Measurements from ENCODE around the gene FGD4.
"Not testable (repeated sequence)": the region's sequence is repeated elsewhere in the genome, so short reads cannot be mapped to it uniquely, and the experiment has no call there.

The FGD4 gene

GRCh38 chr12:32522331-32523221, 123.2 kb downstream of the FGD4 start:
- no peak for DNase-seq (ENCODE audit: low spot score)

DNA sequence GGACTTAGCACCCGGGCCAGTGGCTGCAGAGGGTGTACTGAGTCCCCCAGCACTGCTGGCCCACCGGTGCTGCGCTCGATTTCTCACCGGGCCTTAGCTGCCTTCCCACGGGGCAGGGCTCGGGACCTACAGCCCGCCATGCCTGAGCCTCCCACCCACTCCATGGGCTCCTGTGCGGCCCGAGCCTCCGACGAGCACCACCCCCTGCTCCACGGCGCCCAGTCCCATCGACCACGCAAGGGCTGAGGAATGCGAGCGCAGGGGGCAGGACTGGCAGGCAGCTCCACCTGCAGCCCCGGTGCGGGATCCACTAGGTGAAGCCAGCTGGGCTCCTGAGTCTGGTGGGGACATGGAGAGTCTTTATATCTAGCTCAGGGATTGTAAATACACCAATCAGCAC, 126.4 kb downstream of the FGD4 start:
- DNase-seq (ENCODE audit: low spot score), result not testable (repeated sequence)

DNA sequence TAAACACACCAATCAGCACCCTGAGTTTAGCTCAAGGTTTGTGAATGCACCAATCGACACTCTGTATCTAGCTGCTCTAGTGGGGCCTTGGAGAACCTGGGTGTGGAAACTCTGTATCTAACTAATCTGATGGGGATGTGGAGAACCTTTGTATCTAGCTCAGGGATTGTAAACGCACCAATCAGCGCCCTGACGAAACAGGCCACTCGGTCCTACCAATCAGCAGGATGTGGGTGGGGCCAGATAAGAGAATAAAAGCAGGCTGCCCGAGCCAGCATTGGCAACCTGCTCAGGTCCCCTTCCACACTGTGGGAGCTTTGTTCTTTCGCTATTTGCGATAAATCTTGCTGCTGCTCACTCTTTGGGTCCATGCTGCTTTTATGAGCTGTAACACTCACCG, 127.0 kb downstream of the FGD4 start:
- not testable (repeated sequence) for DNase-seq (ENCODE audit: low spot score)

- DNase-seq (ENCODE audit: low spot score), result no peak
Observed at GRCh38 chr12:32532422-32532821, 133.1 kb downstream of the FGD4 start.

- no peak for DNase-seq (ENCODE audit: low spot score)
Observed at GRCh38 chr12:32532951-32533350, 133.6 kb downstream of the FGD4 start.

DNA sequence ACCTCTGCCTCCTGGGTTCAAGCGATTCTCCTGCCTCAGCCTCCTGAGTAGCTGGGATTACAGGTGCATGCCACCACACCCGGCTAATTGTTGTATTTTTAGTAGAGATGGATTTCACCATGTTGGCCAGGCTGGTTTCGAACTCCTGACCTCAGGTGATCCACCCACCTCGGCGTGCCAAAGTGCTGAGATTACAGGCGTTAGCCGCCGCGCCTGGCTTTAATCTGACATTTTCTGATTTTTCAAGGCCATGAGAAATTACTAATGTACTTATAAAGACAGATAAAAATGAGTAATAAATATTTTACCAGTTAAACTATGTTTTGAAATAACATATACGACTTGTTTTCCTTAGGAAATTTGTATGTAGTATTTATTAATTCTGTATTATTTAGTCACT, 134.1 kb downstream of the FGD4 start:
- not testable (repeated sequence) for DNase-seq (ENCODE audit: low spot score)

DNA sequence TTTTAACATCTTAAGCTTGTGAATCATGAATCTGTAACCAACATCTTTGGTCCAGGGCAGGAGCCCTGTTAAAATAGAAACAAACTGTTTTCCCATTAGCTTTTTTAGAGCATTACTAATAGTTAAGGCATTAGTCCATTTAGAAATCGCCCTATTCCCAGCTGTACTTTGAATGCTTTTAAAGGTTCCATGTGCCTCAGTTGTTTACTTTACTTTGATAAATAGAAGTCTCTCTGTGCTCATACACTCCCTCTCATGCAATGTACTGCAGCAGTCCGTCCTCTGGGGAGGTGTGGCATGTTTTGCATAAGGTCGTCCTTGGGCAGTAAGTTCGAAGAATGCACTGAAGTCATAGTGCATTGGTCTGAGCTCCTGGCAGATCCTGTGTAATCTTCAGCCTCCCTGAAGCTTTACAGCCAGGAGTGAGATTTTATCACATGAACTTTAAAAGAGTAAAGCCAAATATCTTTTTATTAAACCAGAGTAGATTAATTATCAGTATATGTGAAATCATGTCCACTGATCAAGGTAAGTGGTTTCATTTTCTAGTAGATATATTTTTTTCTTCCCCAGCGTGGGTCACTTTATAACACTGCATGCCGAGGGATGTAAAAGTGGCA, 134.7 kb downstream of the FGD4 start:
- DNase-seq (ENCODE audit: low spot score), result no peak

GRCh38 chr12:32534698-32535097, 135.3 kb downstream of the FGD4 start:
- DNase-seq (ENCODE audit: low spot score), result no peak

DNA sequence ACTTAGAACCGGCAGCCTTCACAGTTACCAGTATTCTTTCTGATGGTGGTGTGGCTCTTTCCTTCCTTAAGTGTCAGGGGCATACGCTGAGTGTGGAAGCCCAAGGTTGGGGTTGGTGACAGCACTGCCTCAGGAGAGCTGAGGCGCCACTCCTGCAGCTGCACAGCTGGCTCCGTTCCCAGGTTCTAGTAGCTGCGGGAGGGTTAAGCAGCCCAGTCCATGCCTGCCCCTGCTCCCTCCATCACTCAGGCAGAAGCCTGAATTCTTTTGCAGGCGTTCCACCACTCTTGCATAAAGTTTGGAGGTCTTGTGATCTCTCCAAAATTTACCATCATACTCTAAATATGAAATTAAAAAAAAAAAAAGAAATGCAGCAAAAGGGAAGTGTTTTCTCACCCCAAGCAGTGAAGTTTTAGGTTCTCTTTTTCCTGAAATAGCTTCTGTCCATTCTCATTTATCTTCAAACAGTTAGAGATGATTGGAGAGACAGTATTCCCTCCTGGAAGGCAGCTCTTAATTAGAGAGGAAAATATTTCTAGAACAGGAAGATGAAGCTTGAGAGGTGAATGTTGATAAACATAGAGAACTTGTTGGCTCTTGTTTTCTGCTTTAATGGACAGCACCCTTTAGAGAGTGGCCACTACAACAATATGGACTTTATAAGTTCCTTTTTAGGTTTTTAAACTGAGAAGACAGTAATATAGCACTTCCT, 136.1 kb downstream of the FGD4 start:
- no peak for DNase-seq (ENCODE audit: low spot score)

DNA sequence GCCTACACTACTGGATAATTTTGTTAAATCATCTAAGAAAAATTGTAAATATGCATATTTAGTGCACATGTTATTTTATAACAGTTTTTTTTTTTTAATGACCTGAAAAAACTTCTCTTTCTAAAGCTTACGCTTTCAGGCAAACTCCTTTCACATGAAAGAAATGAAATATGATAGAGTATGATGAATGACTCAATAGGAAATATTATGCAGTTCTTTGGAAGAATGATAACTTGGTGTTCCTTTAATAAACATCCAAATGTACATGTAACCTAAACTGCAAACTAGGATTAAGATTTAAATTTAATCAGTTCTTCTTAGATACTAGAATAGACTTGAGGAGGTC, 136.6 kb downstream of the FGD4 start:
- no peak for DNase-seq (ENCODE audit: low spot score)

- no peak for DNase-seq (ENCODE audit: low spot score)
Observed at GRCh38 chr12:32541754-32542374, 142.5 kb downstream of the FGD4 start.

DNA sequence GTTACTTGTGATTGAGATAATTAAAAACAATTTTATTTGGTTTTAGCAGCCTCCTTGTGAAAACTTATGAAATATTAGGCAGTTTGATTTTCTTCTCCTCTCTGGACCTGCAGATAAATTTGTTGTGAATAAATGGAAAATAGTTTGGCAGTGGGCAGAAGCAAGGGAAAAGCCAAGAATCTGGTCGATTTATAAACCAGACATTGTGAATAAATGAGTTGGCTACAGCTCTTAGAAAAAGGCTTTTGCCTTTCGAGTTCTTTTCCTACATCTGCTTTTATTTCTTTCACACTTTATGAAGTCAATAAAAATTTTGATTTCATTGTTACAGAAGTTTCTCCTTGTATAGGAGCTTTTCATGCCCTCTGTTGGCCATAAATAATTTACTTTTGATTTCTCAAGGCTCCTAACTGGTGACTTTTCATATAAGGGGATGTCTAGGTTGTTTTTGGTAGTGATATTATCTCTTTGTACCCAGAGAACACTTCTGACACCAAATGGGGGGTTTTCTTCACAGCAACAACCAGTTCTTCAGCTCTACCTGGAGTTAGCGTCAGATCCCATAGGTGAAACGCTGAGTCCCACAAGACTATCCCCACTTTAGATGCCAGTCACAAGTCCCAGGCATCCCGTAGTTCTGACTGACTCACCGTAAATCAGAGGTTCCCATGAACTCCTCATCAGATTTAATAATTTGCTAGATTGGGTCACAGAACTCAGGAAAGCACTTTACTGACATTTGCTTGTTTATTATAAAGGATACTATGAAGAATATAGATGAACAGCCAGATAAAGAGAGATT, 143.3 kb downstream of the FGD4 start:
- no peak for DNase-seq (ENCODE audit: low spot score)

- no peak for DNase-seq (ENCODE audit: low spot score)
Observed at GRCh38 chr12:32544893-32545292, 145.5 kb downstream of the FGD4 start.

DNA sequence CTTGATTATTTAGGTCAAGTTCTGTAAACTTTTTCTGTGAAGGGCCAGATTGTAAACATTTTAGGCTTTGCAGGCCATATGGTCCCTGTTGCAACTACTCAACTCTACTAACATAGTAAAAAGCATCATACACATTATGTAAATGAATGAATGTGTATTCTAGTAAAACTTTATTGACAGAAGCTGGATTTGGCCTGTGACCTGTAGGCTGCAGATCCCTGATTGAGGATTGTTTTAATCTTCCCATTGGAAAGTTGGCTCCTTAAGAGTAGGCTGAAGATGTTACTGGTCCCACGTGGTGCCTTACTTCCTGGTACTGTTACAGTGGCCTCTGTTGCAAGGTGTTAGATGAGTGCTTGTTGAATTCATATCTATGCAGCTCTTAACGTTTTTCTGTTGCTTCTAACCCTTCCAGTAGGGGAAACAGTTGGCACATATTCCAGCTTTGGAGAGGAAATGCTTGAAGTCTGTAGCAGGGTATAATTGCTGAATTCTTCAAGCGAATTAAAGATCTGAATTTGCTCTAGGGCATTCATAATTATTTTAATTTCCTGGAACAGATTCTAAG, 146.1 kb downstream of the FGD4 start:
- DNase-seq (ENCODE audit: low spot score), result no peak

GRCh38 chr12:32546272-32546671, 146.9 kb downstream of the FGD4 start:
- no peak for DNase-seq (ENCODE audit: low spot score)

DNA sequence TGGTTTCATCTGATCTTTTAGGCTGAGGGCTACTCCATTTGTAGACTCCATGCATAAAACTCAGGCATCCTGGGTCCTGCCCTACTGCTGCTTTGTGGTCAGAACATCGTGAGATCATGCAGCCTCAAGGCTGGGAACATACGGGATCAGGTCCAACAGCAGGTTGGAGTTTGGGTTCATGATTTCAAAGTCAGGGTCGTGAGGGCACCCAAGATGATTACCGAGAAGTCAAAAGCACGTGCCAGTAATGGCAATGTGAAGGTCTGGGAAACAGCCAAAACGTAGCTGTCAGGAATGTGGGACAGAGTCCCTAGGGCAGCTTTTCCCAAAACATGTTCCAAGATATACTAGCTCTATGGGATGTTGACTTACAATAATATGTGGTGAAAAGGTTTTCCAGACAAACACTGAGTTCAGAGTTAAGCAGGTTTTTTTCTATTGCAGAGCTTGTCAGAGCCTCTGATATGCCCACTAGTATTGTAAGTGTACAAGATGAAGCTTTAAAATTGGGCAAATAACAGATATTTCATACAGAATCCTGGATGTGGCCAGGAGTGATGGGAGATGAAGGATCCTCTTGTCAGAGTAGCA, 149.4 kb downstream of the FGD4 start:
- DNase-seq (ENCODE audit: low spot score), result no peak

GRCh38 chr12:32549675-32550079, 150.3 kb downstream of the FGD4 start:
- DNase-seq (ENCODE audit: low spot score), result no peak

GRCh38 chr12:32551058-32551457, 151.7 kb downstream of the FGD4 start:
- no peak for DNase-seq (ENCODE audit: low spot score)

DNA sequence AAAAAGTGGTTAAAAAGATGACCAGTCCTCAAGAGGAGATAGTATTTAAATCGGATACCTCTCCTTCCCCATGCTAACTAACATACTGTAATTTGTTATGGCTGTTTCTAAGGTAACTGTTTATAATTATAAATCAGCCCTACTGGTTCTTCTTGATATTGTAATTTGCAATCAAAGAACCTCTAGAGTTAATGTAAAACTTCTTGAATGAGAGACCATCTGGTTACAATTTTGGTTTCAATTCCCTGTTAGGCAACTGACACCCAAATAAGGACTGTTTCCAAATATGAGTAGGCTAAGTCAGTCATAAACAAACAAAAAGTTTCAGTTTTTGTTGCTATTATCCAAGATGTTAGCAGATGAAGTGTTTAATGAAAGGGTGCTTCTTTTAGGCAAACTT, 159.5 kb downstream of the FGD4 start:
- DNase-seq (ENCODE audit: low spot score), result no peak

DNA sequence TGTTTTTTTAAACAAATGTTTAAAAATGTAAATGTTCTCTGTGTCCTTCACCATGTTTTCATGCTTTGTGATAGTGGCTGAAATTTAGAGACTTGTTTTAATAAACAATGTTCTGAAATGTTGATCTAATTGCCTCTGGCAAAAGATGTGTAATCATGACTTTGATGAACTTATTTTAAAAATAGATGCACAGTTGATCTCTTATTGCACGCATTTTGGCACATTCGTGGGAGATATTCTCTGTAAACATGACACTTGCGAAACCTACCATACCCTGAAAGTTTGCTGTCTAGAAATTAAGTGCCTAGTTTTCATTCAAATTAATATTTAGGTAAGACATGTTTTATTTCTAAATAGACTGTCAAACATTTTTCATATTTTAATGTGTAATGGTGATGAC, 160.1 kb downstream of the FGD4 start:
- DNase-seq (ENCODE audit: low spot score), result no peak

DNA sequence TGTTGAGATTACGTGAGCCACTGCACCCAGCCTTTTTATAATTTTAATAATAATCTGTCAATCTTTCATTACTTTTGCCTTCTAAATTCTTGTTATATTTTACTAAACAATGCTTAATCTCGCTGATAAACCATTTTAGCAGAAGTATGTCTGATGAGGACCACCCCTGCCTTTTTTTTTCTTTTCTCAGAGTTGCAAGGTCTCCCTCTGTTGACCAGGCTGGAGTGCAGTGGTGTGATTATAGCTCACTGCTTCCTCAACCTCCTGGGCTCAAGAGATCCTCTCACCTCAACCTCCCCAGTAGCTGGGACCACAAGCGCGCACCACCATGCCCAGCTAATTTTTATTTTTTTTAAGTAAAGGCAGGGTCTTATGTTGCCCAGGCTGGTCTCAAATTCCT, 161.2 kb downstream of the FGD4 start:
- DNase-seq (ENCODE audit: low spot score), result no peak
